SU-DHL-6 (cell line): Measurements from ENCODE around the gene IGF2R.

Experiments used
- H2AFZ ChIP-seq: fragments of 200-600 bp; sonication (generic); 2 replicates; pipeline ENCODE4 v1.6.1; 2014; ENCODE audit warnings: low read depth, mild to moderate bottlenecking, moderate library complexity, mixed read lengths, antibody characterized with exemption, low read length; ENCODE audit not compliant: severe bottlenecking
- H3F3A ChIP-seq: fragments of 200-600 bp; shearing (Covaris generic); 2 replicates; pipeline ENCODE4 v1.6.0; 2016; ENCODE audit warnings: antibody characterized with exemption, mild to moderate bottlenecking; ENCODE audit not compliant: insufficient read depth
- H3K27ac ChIP-seq: fragments of 200-600 bp; sonication (generic); 2 replicates; pipeline ENCODE4 v1.5.1; 2016; ENCODE audit warnings: low read depth, mild to moderate bottlenecking, low read length, moderate library complexity, mixed read lengths
- H3K27me3 ChIP-seq: fragments of 200-600 bp; sonication (generic), shearing (Covaris generic); 2 replicates; pipeline ENCODE4 v1.6.0; 2014; ENCODE audit warnings: mild to moderate bottlenecking, low read length
- H3K36me3 ChIP-seq: fragments of 200-600 bp; sonication (generic); 2 replicates; pipeline ENCODE4 v1.6.1; 2014; ENCODE audit warnings: mild to moderate bottlenecking, low read length, mixed read lengths
- H3K4me2 ChIP-seq: fragments of 300-600, 200-600 bp; shearing (Covaris generic), sonication (generic); 2 replicates; pipeline ENCODE4 v1.6.0; 2014; ENCODE audit warnings: low read length, low read depth, mild to moderate bottlenecking; ENCODE audit not compliant: poor library complexity, severe bottlenecking
- H3K4me3 ChIP-seq: fragments of 200-600 bp; sonication (generic); 2 replicates; pipeline ENCODE4 v1.5.1; 2014; ENCODE audit warnings: antibody characterized with exemption, low read length, mild to moderate bottlenecking, mixed read lengths; ENCODE audit not compliant: insufficient read depth, poor library complexity, severe bottlenecking
- H3K79me2 ChIP-seq: fragments of 200-600 bp; sonication (generic); 2 replicates; pipeline ENCODE4 v1.6.1; 2014; ENCODE audit warnings: mild to moderate bottlenecking, low read length, moderate library complexity; ENCODE audit not compliant: insufficient read depth
- H3K9ac ChIP-seq: fragments of 200-600 bp; sonication (generic); 2 replicates; pipeline ENCODE4 v1.7.0; 2014; ENCODE audit warnings: mild to moderate bottlenecking, low read length
- H3K9me2 ChIP-seq: fragments of 200-600 bp; sonication (generic); replicated peaks from 2 replicates; pipeline ENCODE4 v1.6.1; 2014; ENCODE audit warnings: low read length; ENCODE audit not compliant: insufficient read depth
- H3K9me3 ChIP-seq: fragments of 200-600 bp; sonication (generic); 2 replicates; pipeline ENCODE4 v1.6.1; 2014; ENCODE audit warnings: low read length, mixed read lengths; ENCODE audit not compliant: insufficient read depth
- H4K20me1 ChIP-seq: fragments of 200-600 bp; sonication (generic); 2 replicates; pipeline ENCODE4 v1.6.1; 2014; ENCODE audit warnings: low read depth, mild to moderate bottlenecking, antibody characterized with exemption, low read length, moderate library complexity, mixed read lengths
- EZH2phosphoT487 ChIP-seq: fragments of 200-600 bp; sonication (generic), shearing (Covaris generic); conservative IDR thresholded peaks from 2 replicates; pipeline ENCODE4 v1.6.1; 2018; ENCODE audit warnings: mild to moderate bottlenecking, antibody characterized with exemption, low read length, moderate library complexity, mixed read lengths
- TF ChIP-seq, protein P1 (sequence below): fragments of 200-600 bp; sonication (generic); IDR thresholded peaks from one replicate; pipeline ENCODE4 v1.5.1; 2017; ENCODE audit warnings: antibody characterized with exemption, mild to moderate bottlenecking, low read length, moderate library complexity; ENCODE audit not compliant: insufficient read depth, poor library complexity, severe bottlenecking

The IGF2R gene

DNA sequence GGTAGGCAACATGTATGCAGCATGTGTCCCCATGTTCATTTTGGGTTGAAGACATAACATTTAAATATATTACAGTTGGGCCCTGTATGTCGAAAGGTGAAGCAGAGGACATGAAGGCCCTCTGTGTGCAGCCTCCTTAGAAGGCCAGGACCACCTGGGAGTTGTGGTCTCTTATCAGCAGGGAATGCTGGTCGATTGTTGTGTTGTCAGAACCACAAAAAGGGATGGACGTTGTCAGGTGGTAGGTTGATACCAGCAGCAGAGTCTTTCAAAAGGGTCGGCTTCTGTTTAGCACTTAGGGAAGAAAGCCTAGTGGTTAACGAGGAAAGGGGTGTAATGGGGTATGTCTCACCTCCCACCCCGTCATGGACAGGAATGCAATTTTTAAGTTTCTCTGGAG, 85.4 kb downstream of the IGF2R start:
- Histone ChIP-seq H3K9me3 (no peaks in the 10 kb centered on the region), H3K36me3 (0 out of 2 replicates have a peak, but pooled peaks cover 7% of the 10 kb centered on the region), H4K20me1 (no peaks in the 10 kb centered on the region), H3K27me3 (no peaks in the 10 kb centered on the region), H3K9ac (no peak overlapping the region), H3F3A (no peaks in the 10 kb centered on the region), H3K4me2 (no peak overlapping the region), H3K4me3 (no peak overlapping the region), H2AFZ (no peak overlapping the region), H3K79me2 (no peaks in the 10 kb centered on the region), H3K9me2 (no peaks in the 10 kb centered on the region), H3K27ac (no peak overlapping the region)
- no peak for TF ChIP-seq EZH2phosphoT487
- TF ChIP-seq, protein P1, sequence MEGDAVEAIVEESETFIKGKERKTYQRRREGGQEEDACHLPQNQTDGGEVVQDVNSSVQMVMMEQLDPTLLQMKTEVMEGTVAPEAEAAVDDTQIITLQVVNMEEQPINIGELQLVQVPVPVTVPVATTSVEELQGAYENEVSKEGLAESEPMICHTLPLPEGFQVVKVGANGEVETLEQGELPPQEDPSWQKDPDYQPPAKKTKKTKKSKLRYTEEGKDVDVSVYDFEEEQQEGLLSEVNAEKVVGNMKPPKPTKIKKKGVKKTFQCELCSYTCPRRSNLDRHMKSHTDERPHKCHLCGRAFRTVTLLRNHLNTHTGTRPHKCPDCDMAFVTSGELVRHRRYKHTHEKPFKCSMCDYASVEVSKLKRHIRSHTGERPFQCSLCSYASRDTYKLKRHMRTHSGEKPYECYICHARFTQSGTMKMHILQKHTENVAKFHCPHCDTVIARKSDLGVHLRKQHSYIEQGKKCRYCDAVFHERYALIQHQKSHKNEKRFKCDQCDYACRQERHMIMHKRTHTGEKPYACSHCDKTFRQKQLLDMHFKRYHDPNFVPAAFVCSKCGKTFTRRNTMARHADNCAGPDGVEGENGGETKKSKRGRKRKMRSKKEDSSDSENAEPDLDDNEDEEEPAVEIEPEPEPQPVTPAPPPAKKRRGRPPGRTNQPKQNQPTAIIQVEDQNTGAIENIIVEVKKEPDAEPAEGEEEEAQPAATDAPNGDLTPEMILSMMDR: no peak

DNA sequence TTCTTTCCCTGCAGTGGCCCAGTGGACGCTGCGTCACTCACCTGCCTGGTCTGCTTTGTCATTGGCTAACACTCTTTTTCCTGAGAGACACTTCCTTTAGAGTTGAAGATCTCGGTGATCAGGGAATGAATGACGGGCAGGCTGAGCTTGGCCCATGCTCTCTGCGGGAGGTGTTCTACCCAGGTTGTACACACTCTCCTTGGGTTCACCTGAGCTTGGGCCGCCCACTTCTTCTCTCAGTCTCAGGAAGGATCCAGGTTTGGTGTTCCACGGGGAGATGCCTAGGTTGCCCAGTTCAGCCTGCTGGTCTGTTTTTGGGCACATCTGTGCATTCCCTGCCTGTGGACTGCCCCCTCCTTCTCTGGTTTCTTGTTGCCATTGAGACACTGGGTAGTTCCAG, 86.0 kb downstream of the IGF2R start:
- Histone ChIP-seq H2AFZ (no peak overlapping the region), H3K4me2 (no peak overlapping the region), H3K9ac (no peak overlapping the region), H3K36me3 (0 out of 2 replicates have a peak, but pooled peaks cover 7% of the 10 kb centered on the region), H3K9me3 (no peaks in the 10 kb centered on the region), H3K9me2 (no peaks in the 10 kb centered on the region), H3K27ac (no peak overlapping the region), H3F3A (no peaks in the 10 kb centered on the region), H4K20me1 (no peaks in the 10 kb centered on the region), H3K79me2 (no peaks in the 10 kb centered on the region), H3K4me3 (no peak overlapping the region), H3K27me3 (no peaks in the 10 kb centered on the region)
- no peak for TF ChIP-seq EZH2phosphoT487
- TF ChIP-seq, protein P1: no peak

DNA sequence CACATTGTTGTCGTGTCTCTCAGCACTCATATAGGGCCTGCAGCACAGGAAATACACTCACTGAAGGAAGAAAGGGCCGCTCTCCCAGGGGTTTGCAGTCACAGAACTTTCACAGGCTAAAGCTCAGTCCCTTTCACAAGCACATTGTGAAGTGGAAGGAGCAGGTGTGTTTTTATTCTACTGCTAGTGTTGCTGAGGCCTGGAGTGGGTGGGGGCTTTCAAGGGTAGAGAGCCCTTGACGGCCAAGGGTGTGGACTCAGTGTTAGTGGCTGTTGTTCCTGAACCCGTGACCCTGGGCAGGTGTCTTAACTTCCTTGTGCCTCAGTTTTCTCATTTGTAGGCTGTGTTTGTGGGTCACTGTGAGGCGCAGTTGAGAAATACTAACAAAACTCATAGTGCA, 86.5 kb downstream of the IGF2R start:
- Histone ChIP-seq H4K20me1 (no peaks in the 10 kb centered on the region), H3K79me2 (no peaks in the 10 kb centered on the region), H3K27me3 (no peaks in the 10 kb centered on the region), H3K9me3 (no peaks in the 10 kb centered on the region), H3K9me2 (no peaks in the 10 kb centered on the region), H3K4me2 (no peak overlapping the region), H3K36me3 (0 out of 2 replicates have a peak, but pooled peaks cover 7% of the 10 kb centered on the region), H3K27ac (no peak overlapping the region), H2AFZ (no peak overlapping the region), H3K4me3 (no peak overlapping the region), H3K9ac (no peak overlapping the region), H3F3A (no peaks in the 10 kb centered on the region)
- no peak for TF ChIP-seq EZH2phosphoT487
- TF ChIP-seq, protein P1: no peak

DNA sequence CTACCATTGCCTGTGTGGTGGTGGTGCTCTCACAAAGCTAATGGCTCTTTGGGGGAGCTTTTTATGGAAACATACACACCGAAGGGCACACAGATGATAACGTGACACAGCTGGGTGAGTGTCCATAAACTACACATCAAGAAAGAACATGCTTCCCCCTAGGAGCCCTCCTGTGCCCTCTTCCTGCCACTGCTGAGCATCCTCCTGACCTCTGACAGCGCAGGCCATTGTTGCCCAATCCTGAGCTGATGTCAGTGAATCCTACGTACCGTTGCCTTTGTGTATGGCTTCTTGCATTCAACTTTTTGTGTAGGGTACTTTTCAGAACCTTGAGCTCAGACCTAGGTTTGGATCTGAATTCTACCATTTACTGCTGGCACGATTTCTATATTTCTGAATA, 86.9 kb downstream of the IGF2R start:
- Histone ChIP-seq H3K27me3 (no peaks in the 10 kb centered on the region), H3K79me2 (no peaks in the 10 kb centered on the region), H3K9me2 (no peaks in the 10 kb centered on the region), H3K4me2 (no peak overlapping the region), H3K27ac (no peak overlapping the region), H3K36me3 (0 out of 2 replicates have a peak, but pooled peaks cover 7% of the 10 kb centered on the region), H3F3A (no peaks in the 10 kb centered on the region), H4K20me1 (no peaks in the 10 kb centered on the region), H3K9ac (no peak overlapping the region), H2AFZ (no peak overlapping the region), H3K9me3 (no peaks in the 10 kb centered on the region), H3K4me3 (no peak overlapping the region)
- TF ChIP-seq EZH2phosphoT487: no peak
- TF ChIP-seq, protein P1: no peak
